IPS-18a (cell line): ENCODE results near the gene DIAPH2.

ENCODE experiments used
- H3K27ac ChIP-seq: one replicate; pipeline ENCODE4 v1.5.1; 2013; ENCODE audit warnings: low read length
- H3K27me3 ChIP-seq: one replicate; pipeline ENCODE4 v1.6.1; 2013; ENCODE audit warnings: mild to moderate bottlenecking, low read length; ENCODE audit not compliant: control insufficient read depth, insufficient read depth
- H3K36me3 ChIP-seq: one replicate; pipeline ENCODE4 v1.6.1; 2013; ENCODE audit warnings: low read depth, low read length; ENCODE audit not compliant: control insufficient read depth
- H3K4me1 ChIP-seq: one replicate; pipeline ENCODE4 v1.6.1; 2013; ENCODE audit warnings: low read depth, low read length; ENCODE audit not compliant: control insufficient read depth
- H3K4me3 ChIP-seq: one replicate; pipeline ENCODE4 v1.5.1; 2013; ENCODE audit warnings: low read length
- H3K9ac ChIP-seq: one replicate; pipeline ENCODE4 v1.6.1; 2013; ENCODE audit warnings: mild to moderate bottlenecking, low read length, moderate library complexity
- H3K9me3 ChIP-seq: one replicate; pipeline ENCODE4 v1.6.1; 2013; ENCODE audit warnings: low read depth, low read length; ENCODE audit not compliant: control insufficient read depth

Gene DIAPH2

GRCh38 chrX:97199501-97199900 lies 514.9 kb downstream of the DIAPH2 start:
- Histone ChIP-seq H3K9ac (no peak overlapping the region), H3K4me3 (no peak overlapping the region)

GRCh38 chrX:97200454-97200853 lies 515.8 kb downstream of the DIAPH2 start:
- Histone ChIP-seq H3K36me3 (no peaks in the 10 kb centered on the region), H3K27me3 (no peaks in the 10 kb centered on the region), H3K27ac (no peak overlapping the region), H3K4me3 (no peak overlapping the region), H3K9me3 (no peaks in the 10 kb centered on the region), H3K9ac (no peak overlapping the region), H3K4me1 (no peaks in the 10 kb centered on the region)

More at GRCh38 chrX:97199501-97199900, 514.9 kb downstream of the DIAPH2 start:
- Histone ChIP-seq H3K27me3 (no peaks in the 10 kb centered on the region), H3K27ac (no peak overlapping the region), H3K36me3 (no peaks in the 10 kb centered on the region), H3K9me3 (no peaks in the 10 kb centered on the region), H3K4me1 (no peaks in the 10 kb centered on the region)

GRCh38 chrX:97210501-97210900 lies 525.9 kb downstream of the DIAPH2 start:
- no peaks in the 10 kb centered on the region for H3K36me3 ChIP-seq
- no peak overlapping the region for H3K9ac ChIP-seq
- no peaks in the 10 kb centered on the region for H3K4me1 ChIP-seq
- H3K27me3 ChIP-seq = no peaks in the 10 kb centered on the region
- no peaks in the 10 kb centered on the region for H3K9me3 ChIP-seq
- no peak overlapping the region for H3K4me3 ChIP-seq
- no peak overlapping the region for H3K27ac ChIP-seq

GRCh38 chrX:97211070-97211469 lies 526.4 kb downstream of the DIAPH2 start:
- Histone ChIP-seq H3K27me3 (no peaks in the 10 kb centered on the region), H3K4me1 (no peaks in the 10 kb centered on the region), H3K9me3 (no peaks in the 10 kb centered on the region), H3K4me3 (no peak overlapping the region), H3K27ac (no peak overlapping the region), H3K36me3 (no peaks in the 10 kb centered on the region), H3K9ac (no peak overlapping the region)

- Histone ChIP-seq H3K9ac (no peak overlapping the region), H3K4me3 (no peak overlapping the region), H3K27ac (no peak overlapping the region), H3K36me3 (no peaks in the 10 kb centered on the region), H3K4me1 (no peaks in the 10 kb centered on the region), H3K27me3 (no peaks in the 10 kb centered on the region), H3K9me3 (no peaks in the 10 kb centered on the region)
Observed at GRCh38 chrX:97215186-97215585, 530.5 kb downstream of the DIAPH2 start.

GRCh38 chrX:97224148-97224547 lies 539.5 kb downstream of the DIAPH2 start:
- Histone ChIP-seq H3K9me3 (no peaks in the 10 kb centered on the region), H3K27me3 (no peaks in the 10 kb centered on the region), H3K27ac (no peak overlapping the region), H3K36me3 (no peaks in the 10 kb centered on the region), H3K9ac (no peak overlapping the region), H3K4me3 (no peak overlapping the region), H3K4me1 (no peaks in the 10 kb centered on the region)

- Histone ChIP-seq H3K27ac (no peak overlapping the region), H3K4me1 (no peaks in the 10 kb centered on the region), H3K9me3 (no peaks in the 10 kb centered on the region), H3K36me3 (no peaks in the 10 kb centered on the region), H3K27me3 (no peaks in the 10 kb centered on the region), H3K9ac (no peak overlapping the region), H3K4me3 (no peak overlapping the region)
Observed at GRCh38 chrX:97229318-97229717, 544.7 kb downstream of the DIAPH2 start.

- H3K27ac ChIP-seq = no peak overlapping the region
- no peaks in the 10 kb centered on the region for H3K36me3 ChIP-seq
- no peaks in the 10 kb centered on the region for H3K9me3 ChIP-seq
- H3K27me3 ChIP-seq = no peaks in the 10 kb centered on the region
- H3K4me1 ChIP-seq = no peaks in the 10 kb centered on the region
- no peak overlapping the region for H3K9ac ChIP-seq
- H3K4me3 ChIP-seq = no peak overlapping the region
Observed at GRCh38 chrX:97230948-97231347, 546.3 kb downstream of the DIAPH2 start.

GRCh38 chrX:97234471-97235081 lies 549.9 kb downstream of the DIAPH2 start:
- H3K27ac ChIP-seq = no peak overlapping the region
- H3K27me3 ChIP-seq = no peaks in the 10 kb centered on the region
- H3K4me3 ChIP-seq = no peak overlapping the region
- H3K9ac ChIP-seq = no peak overlapping the region
- no peaks in the 10 kb centered on the region for H3K9me3 ChIP-seq
- peaks cover 10% of the 10 kb centered on the region for H3K4me1 ChIP-seq
- H3K36me3 ChIP-seq = no peaks in the 10 kb centered on the region

GRCh38 chrX:97238632-97239031 lies 554.0 kb downstream of the DIAPH2 start:
- no peaks in the 10 kb centered on the region for H3K9me3 ChIP-seq
- no peak overlapping the region for H3K4me3 ChIP-seq
- H3K27ac ChIP-seq = no peak overlapping the region
- no peak overlapping the region for H3K9ac ChIP-seq
- no peaks in the 10 kb centered on the region for H3K36me3 ChIP-seq
- H3K27me3 ChIP-seq = no peaks in the 10 kb centered on the region
- peaks cover 10% of the 10 kb centered on the region for H3K4me1 ChIP-seq

- no peaks in the 10 kb centered on the region for H3K9me3 ChIP-seq
- H3K27me3 ChIP-seq = no peaks in the 10 kb centered on the region
- H3K4me3 ChIP-seq = no peak overlapping the region
- no peak overlapping the region for H3K9ac ChIP-seq
- H3K36me3 ChIP-seq = no peaks in the 10 kb centered on the region
- H3K4me1 ChIP-seq = peaks cover 15% of the 10 kb centered on the region
- no peak overlapping the region for H3K27ac ChIP-seq
Observed at GRCh38 chrX:97252111-97252510, 567.5 kb downstream of the DIAPH2 start.

GRCh38 chrX:97260679-97261078 lies 576.0 kb downstream of the DIAPH2 start:
- Histone ChIP-seq H3K4me1 (no peaks in the 10 kb centered on the region), H3K9ac (no peak overlapping the region), H3K4me3 (no peak overlapping the region), H3K27me3 (no peaks in the 10 kb centered on the region), H3K27ac (no peak overlapping the region), H3K9me3 (no peaks in the 10 kb centered on the region), H3K36me3 (no peaks in the 10 kb centered on the region)
